HG03558 (cell line): ENCODE measurements around the gene MAP2K2.
"Not testable (repeated sequence)": the region's sequence is repeated elsewhere in the genome, so short reads cannot be mapped to it uniquely, and the experiment has no call there.

ENCODE experiments used
- ATAC-seq: cut with Tn5 transposase; IDR thresholded peaks from one replicate; pipeline ENCODE4 v1.9.1; 2021; ENCODE audit warnings: moderate number of reproducible peaks; ENCODE audit not compliant: unreplicated experiment; ENCODE audit errors: extremely low read depth

MAP2K2 gene

GRCh38 chr19:4134351-4134750, 10.4 kb upstream of the MAP2K2 start:
- ATAC-seq = no peak

- ATAC-seq = no peak
Measured at GRCh38 chr19:4130744-4131438, 7.0 kb upstream of the MAP2K2 start.

- ATAC-seq = not testable (repeated sequence)
Measured at GRCh38 chr19:4129050-4129449, 5.1 kb upstream of the MAP2K2 start.

DNA sequence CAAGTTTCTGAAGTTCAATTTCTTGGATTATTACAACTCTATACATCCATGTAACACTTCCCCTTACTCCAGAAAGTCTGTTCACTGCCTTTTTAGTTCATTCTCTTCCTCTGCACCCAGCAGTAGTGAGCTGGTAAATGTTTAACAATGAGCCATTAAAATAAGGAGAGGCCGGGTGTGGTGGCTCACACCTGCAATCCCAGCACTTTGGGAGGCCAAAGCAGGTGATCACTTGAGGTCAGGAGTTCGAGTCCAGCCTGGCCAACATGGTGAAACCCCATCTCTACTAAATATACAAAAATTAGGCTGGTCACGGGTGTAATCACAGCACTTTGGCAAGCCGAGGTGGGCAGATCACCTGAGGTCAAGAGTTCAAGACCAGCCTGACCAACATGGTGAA, 3.4 kb upstream of the MAP2K2 start:
- ATAC-seq = not testable (repeated sequence)

GRCh38 chr19:4124638-4125037, 716 bp upstream of the MAP2K2 start:
- no peak for ATAC-seq

GRCh38 chr19:4122480-4122879, 1.4 kb downstream of the MAP2K2 start:
- ATAC-seq = no peak

DNA sequence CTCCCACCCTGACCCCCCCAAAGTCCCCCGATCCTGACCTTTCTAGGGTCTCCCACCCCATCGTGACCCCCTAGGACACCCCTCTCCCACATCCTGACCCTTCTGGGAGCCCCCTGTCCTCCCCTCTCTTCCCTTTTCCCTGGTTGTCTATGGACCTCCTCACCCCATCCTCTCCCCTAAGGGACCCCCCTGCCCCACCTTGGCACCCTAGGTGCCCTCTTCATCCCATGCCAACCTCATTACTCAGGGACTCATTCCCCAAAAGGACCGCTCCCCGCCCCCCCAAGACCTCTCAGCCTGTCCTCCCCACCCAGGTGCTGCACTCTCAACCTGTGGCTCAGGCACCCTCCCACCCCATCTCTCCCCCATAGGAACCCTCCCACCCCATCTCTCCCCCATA, 2.1 kb downstream of the MAP2K2 start:
- no peak for ATAC-seq

DNA sequence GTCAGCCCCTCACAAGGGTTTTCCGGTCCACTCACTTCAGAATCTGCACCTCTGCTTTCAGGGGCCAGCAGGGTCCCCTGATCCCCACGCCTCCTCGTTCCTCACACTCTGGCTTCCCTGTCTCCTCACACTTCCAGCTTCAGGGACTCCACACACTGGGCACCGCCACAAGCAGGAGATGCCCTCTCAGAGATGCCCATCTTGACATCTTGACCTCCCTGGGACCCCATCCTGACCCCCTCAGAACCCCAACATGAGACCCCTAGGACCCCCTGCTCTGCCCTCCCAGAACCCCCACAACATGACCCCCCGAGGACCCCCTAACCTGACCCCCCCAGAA, 2.7 kb downstream of the MAP2K2 start:
- ATAC-seq = no peak

DNA sequence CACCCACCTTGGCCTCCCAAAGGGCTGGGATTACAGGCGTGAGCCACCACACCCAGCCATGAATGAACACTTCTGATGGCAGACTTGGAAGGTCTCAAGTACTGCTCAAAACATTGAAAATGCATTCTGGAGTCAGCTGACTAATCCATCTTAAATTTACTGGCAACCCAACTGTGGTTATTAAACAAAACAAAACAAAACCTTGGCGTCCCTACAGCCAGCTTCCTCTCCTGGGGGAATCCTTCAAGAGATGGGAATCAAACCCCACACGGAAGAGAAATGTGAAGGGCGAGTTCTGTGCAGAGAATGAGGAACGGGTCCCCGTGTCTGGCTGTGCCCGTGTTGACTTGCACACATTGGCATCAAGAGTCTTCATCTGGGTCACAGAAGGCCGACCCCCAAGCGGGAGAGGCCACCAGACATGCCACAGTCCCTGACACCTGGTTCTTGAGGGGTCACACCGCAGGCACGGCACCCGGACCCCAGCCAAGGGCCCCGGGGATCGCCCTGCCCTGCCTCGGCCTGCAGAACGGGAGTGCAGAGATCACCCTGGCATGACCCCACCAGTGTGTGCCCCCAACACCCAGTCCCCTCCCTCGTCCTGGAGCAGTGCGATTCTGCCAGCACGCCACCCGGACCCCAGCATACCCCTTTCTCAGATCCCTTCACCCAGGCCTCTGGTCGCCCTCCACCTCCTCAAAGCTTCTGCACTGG, 3.2 kb downstream of the MAP2K2 start:
- ATAC-seq = no peak

DNA sequence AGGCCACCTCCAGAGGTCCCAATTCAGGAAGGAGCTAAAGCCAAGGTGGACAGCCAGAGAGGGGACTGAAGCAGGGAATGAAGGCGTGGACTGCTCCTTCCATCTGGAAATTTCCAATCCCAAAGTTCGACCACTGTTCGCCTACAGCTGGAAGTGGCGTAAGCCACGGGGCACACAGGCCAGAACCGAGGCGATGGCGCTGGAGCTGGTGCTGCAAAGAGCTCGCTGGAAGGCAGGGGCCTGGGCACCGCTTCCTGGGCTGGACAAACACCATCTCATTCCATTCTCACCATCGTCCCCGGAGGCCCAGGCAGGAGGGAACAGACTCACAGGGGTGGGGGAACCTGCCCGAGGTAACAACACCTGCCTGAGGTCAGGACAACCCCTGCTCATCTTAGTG, 4.2 kb downstream of the MAP2K2 start:
- no peak for ATAC-seq

- ATAC-seq = no peak
Measured at GRCh38 chr19:4115818-4116385, 8.0 kb downstream of the MAP2K2 start.

DNA sequence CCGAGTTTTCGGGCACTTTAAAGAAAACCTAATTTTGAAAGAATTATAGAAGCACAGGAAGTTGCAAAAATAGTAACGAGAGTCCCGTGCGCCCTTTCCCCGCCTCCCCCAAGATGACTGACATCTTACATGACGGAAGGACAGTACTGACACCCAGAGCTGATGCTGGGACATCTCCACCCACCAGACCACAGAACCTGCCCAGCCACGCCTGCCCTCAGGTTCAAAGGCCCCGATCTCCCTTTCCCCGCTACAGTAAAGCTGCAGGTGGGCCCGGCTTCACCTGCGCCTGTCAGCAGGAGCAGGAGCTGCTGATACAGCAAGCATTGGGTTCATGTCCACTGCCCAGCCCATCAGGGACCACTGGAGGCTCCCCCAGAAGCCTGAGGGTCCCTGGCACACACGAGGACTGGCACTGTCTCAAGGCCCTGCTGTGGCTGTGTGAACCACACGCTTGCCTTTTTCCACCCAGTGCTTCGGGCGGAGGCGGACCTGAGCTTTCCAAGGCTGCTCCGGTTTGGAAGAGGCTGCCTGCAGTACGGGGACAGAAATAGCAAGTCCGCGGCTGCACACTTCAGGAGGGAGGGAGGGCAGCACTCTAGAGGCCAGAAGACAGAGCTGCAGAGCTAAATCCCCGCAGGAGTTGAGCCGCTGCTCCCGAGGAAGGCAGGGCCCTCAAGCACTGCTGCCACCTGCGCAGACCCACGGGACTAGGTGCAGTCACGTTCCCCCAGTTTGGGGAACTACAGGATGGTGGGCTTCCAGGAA, 8.7 kb downstream of the MAP2K2 start:
- ATAC-seq = no peak

GRCh38 chr19:4114181-4114580, 9.7 kb downstream of the MAP2K2 start:
- no peak for ATAC-seq

DNA sequence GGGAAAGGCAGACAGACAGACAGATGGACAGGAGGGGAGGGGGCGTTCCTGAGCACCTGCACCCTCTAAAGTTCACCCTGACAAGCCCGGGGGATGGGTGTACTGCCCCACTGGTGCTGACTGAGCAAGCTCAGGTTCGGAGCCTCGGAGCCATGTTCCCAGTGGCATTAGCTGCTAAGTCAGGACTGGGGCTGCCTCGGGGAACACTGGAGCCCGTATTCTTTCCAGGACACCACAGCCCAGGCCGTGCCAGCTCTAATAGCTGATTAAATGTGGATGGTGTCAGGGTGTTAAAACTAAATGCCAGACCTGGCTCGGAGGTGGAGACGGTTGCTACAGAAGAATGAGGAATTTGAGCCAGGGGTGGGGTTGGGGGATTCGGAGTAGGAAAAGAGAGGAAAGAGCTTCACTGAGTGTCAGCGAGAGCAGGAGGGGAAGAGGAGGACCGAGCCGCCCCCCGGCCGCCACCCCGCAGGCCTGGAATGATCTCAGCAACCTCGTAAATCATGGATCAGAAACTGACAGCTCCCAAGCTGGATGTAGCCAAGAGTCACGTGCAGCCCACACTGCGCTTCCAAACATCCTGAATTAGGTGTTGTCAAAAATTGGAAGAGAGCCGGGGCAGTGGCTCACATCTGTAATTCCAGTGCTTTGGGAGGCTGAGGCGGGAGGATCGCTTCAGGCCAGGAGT, 10.4 kb downstream of the MAP2K2 start:
- no peak for ATAC-seq

- no peak for ATAC-seq
Measured at GRCh38 chr19:4112367-4112766, 11.6 kb downstream of the MAP2K2 start.

GRCh38 chr19:4109626-4109945, 14.3 kb downstream of the MAP2K2 start:
- no peak for ATAC-seq

GRCh38 chr19:4108767-4109625, 14.9 kb downstream of the MAP2K2 start:
- no peak for ATAC-seq

- ATAC-seq = no peak
Measured at GRCh38 chr19:4103080-4103433, 20.9 kb downstream of the MAP2K2 start.

DNA sequence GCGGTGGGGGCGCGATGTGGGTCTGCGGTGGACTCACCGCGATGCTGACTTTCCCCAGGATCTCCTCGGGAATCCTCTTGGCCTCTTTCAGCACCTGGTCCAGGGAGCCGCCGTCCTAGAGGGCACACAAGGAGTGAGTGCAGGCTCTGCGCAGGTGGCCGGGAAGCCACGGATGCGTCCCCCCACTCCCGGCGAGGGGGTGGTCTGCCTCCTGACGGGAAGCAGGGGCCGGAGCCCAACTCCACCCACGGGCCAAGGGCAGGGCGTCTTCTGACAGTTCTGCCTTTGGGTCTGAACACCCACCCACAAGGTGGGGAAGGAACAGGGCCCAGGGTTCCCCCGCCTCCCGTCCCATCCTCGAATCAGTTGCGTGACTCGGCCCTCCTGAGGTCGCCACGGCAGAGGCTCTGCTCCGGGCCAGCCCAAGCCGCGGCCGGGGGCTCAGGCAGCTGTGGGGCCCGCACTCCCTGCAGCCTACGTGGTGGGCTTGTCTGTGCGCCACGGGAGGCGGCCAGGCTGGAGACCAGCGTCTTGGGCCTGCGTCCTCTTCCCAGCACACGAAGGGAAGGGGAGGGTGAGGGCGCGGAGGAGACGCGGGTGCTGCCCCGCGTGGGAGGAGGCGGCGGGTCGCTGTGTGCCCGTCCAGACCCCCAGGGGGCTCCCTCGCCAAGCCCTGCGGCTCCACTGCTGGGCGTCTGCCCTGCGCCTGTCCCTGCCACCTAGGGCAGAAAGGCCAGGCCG, 21.4 kb downstream of the MAP2K2 start:
- ATAC-seq = no peak
